SK-N-SH treated with all-trans-retinoic acid at 6 μM for 48 hours (cell line): ENCODE data around the gene VILL.

ENCODE experiments used
- ATAC-seq: fragments of 200-7000 bp; cut with Tn5 transposase; 3 replicates; pipeline ENCODE4 v1.9.1; 2020; ENCODE audit warnings: mild to moderate bottlenecking, moderate library complexity
- ARNTL ChIP-seq: fragments of 450-650 bp; formaldehyde crosslinking; IDR thresholded peaks from 2 replicates; pipeline ENCODE4 v1.5.0; 2020; ENCODE audit warnings: low read depth, mild to moderate bottlenecking, moderate library complexity, borderline replicate concordance
- BACH2 ChIP-seq: fragments of 250-450 bp; sonication (Bioruptor Pico); IDR thresholded peaks from 2 replicates; pipeline ENCODE4 v1.9.0; 2021; ENCODE audit warnings: mild to moderate bottlenecking, borderline replicate concordance
- CREB5 ChIP-seq: fragments of 250-450 bp; sonication (Bioruptor Pico); IDR thresholded peaks from 2 replicates; pipeline ENCODE4 v1.5.1; 2020; ENCODE audit warnings: low read depth, mild to moderate bottlenecking, moderate library complexity
- CSDC2 ChIP-seq: fragments of 250-450 bp; sonication (Bioruptor Pico); IDR thresholded peaks from 2 replicates; pipeline ENCODE4 v1.5.0; 2020; ENCODE audit warnings: mild to moderate bottlenecking, moderate library complexity
- GLIS3 ChIP-seq: fragments of 250-450 bp; sonication (Bioruptor Pico); IDR thresholded peaks from 2 replicates; pipeline ENCODE4 v1.5.0; 2020; ENCODE audit warnings: mild to moderate bottlenecking, moderate library complexity
- ISL1 ChIP-seq: fragments of 250-450 bp; sonication (Bioruptor Pico); IDR thresholded peaks from 2 replicates; pipeline ENCODE4 v2.1.2; 2022; ENCODE audit warnings: mild to moderate bottlenecking, moderate library complexity
- PATZ1 ChIP-seq: fragments of 250-450 bp; sonication (Bioruptor Pico); IDR thresholded peaks from 2 replicates; pipeline ENCODE4 v1.8.0; 2020; ENCODE audit warnings: mild to moderate bottlenecking, moderate library complexity, borderline replicate concordance
- POU6F1 ChIP-seq: fragments of 250-450 bp; sonication (Bioruptor Pico); IDR thresholded peaks from 2 replicates; pipeline ENCODE4 v1.8.0; 2021; ENCODE audit warnings: low read depth, mild to moderate bottlenecking, moderate library complexity, borderline replicate concordance
- PPARA ChIP-seq: fragments of 250-450 bp; sonication (Bioruptor Pico); IDR thresholded peaks from 2 replicates; pipeline ENCODE4 v1.5.0; 2020; ENCODE audit warnings: mild to moderate bottlenecking, borderline replicate concordance
- RARB ChIP-seq: fragments of 250-450 bp; sonication (Bioruptor Pico); IDR thresholded peaks from 2 replicates; pipeline ENCODE4 v1.8.0; 2021; ENCODE audit warnings: mild to moderate bottlenecking, moderate library complexity
- SNAI2 ChIP-seq: fragments of 250-450 bp; sonication (Bioruptor Pico); IDR thresholded peaks from 2 replicates; pipeline ENCODE4 v1.5.0; 2020; ENCODE audit warnings: mild to moderate bottlenecking, moderate library complexity
- TCF4 ChIP-seq: fragments of 250-450 bp; sonication (Bioruptor Pico); IDR thresholded peaks from 2 replicates; pipeline ENCODE4 v1.8.0; 2021; ENCODE audit warnings: mild to moderate bottlenecking, moderate library complexity, borderline replicate concordance
- TSHZ2 ChIP-seq: fragments of 250-450 bp; sonication (Bioruptor Pico); IDR thresholded peaks from 2 replicates; pipeline ENCODE4 v1.5.0; 2020; ENCODE audit warnings: mild to moderate bottlenecking, moderate library complexity
- ZC3H10 ChIP-seq: fragments of 250-450 bp; sonication (Bioruptor Pico); IDR thresholded peaks from 2 replicates; pipeline ENCODE4 v1.5.1; 2021; ENCODE audit warnings: mild to moderate bottlenecking, moderate library complexity
- ZFP3 ChIP-seq: fragments of 250-450 bp; sonication (Bioruptor Pico); IDR thresholded peaks from 2 replicates; pipeline ENCODE4 v1.5.0; 2020; ENCODE audit warnings: mild to moderate bottlenecking, moderate library complexity
- ZFP30 ChIP-seq: fragments of 450-650 bp; formaldehyde crosslinking; IDR thresholded peaks from 2 replicates; pipeline ENCODE4 v1.5.0; 2022; ENCODE audit warnings: mild to moderate bottlenecking, moderate library complexity
- ZNF70 ChIP-seq: fragments of 450-650 bp; formaldehyde crosslinking; IDR thresholded peaks from 2 replicates; pipeline ENCODE4 v1.5.0; 2020; ENCODE audit warnings: mild to moderate bottlenecking, moderate library complexity
- ZNF8 ChIP-seq: fragments of 450-650 bp; formaldehyde crosslinking; IDR thresholded peaks from 2 replicates; pipeline ENCODE4 v1.5.0; 2020; ENCODE audit warnings: mild to moderate bottlenecking, moderate library complexity

The VILL gene

GRCh38 chr3:37974121-37975083 is 16.2 kb upstream of the VILL start:
- ATAC-seq, result peak; percentile 98

GRCh38 chr3:37979541-37980461 is 10.8 kb upstream of the VILL start:
- ATAC-seq, result no peak
- TF ChIP-seq ZNF70 (CRISPR knock-in tag), result no peak
- TF ChIP-seq PPARA (CRISPR knock-in tag), result no peak
- no peak for TF ChIP-seq ARNTL (CRISPR knock-in tag)
- no peak for TF ChIP-seq ISL1 (CRISPR knock-in tag)
- TF ChIP-seq ZC3H10 (CRISPR knock-in tag), result no peak
- no peak for TF ChIP-seq TSHZ2 (CRISPR knock-in tag)
- no peak for TF ChIP-seq RARB (CRISPR knock-in tag)
- no peak for TF ChIP-seq CSDC2
- TF ChIP-seq ZFP30 (CRISPR knock-in tag), result no peak
- no peak for TF ChIP-seq GLIS3
- TF ChIP-seq SNAI2 (CRISPR knock-in tag), result no peak
- TF ChIP-seq POU6F1, result no peak
- TF ChIP-seq ZNF8 (CRISPR knock-in tag), result no peak
- TF ChIP-seq ZFP3 (CRISPR knock-in tag), result no peak

More at GRCh38 chr3:37974121-37975083, 16.2 kb upstream of the VILL start:
- no peak for TF ChIP-seq ZNF70 (CRISPR knock-in tag)
- TF ChIP-seq CREB5 (CRISPR knock-in tag), result no peak
- TF ChIP-seq SNAI2 (CRISPR knock-in tag), result no peak
- no peak for TF ChIP-seq TSHZ2 (CRISPR knock-in tag)
- TF ChIP-seq BACH2 (CRISPR knock-in tag), result no peak
- TF ChIP-seq ARNTL (CRISPR knock-in tag), result no peak
- no peak for TF ChIP-seq PATZ1 (CRISPR knock-in tag)
- no peak for TF ChIP-seq TCF4
- TF ChIP-seq ZFP30 (CRISPR knock-in tag), result no peak
